Ectodermal cell (in vitro differentiated cells): ENCODE results near the gene GLB1L3.
"Not testable (repeated sequence)": the region's sequence is repeated elsewhere in the genome, so short reads cannot be mapped to it uniquely, and the experiment has no call there.

Experiments used
- H3K27ac ChIP-seq: 2 replicates; pipeline ENCODE4 v1.7.0; 2013; ENCODE audit warnings: mild to moderate bottlenecking, low read depth, low read length; ENCODE audit not compliant: insufficient read depth, poor library complexity, severe bottlenecking
- H3K27me3 ChIP-seq: 2 replicates; pipeline ENCODE4 v1.7.0; 2013; ENCODE audit warnings: mild to moderate bottlenecking, low read length; ENCODE audit not compliant: insufficient read depth, control insufficient read depth, poor library complexity, severe bottlenecking
- H3K36me3 ChIP-seq: one replicate; pipeline ENCODE4 v1.7.0; 2013; ENCODE audit warnings: low read length; ENCODE audit not compliant: control insufficient read depth, insufficient read depth
- H3K4me1 ChIP-seq: one replicate; pipeline ENCODE4 v1.7.0; 2013; ENCODE audit warnings: low read length; ENCODE audit not compliant: control insufficient read depth, insufficient read depth
- H3K4me3 ChIP-seq: 2 replicates; pipeline ENCODE4 v1.7.0; 2013; ENCODE audit warnings: low read depth, low read length, control low read depth; ENCODE audit not compliant: insufficient read depth
- H3K9me3 ChIP-seq: 2 replicates; pipeline ENCODE4 v1.7.0; 2013; ENCODE audit warnings: mild to moderate bottlenecking, low read length, moderate library complexity; ENCODE audit not compliant: control insufficient read depth
- WGBS, 2 experiments: methylation state at CpG; one replicate each; pipeline ENCODE4 v1.1.7; 2013; ENCODE audit warnings: missing lambda C conversion rate in 2 of 2; 5-methylcytosine and 5-hydroxymethylcytosine counted together

The GLB1L3 gene

DNA sequence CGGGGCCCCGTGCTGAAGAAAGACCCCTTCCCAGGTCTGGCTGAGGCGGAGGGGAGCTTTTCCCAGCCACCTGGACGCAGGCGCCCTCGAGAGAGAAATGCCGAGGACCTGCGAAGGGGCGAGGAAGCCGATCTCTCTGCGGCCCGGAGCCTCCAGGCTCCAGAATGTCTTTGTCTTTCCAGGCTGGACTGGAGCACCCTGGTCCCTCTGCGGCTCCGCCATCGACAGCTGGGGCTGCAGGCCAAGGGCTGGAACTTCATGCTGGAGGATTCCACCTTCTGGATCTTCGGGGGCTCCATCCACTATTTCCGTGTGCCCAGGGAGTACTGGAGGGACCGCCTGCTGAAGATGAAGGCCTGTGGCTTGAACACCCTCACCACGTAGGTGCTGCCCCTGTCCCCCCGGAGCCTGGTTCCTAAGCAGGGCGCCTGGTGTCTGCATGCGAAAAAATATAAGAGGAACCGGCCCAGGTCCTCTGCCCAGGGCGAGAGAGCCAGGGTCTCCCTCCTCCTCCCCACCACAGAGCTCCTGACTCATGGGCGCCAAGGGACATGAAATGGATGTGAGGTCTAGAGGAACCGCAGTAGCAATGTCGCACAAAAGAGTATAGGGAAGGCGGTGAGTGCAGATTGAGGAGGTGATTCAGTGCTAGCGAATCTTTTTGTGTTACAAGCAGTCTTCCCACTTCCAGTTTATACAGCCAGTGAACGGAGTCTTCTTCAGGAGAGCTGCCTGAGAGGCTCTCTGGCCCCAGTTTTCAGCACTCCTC, 66.6 kb downstream of the GLB1L3 start:
- WGBS, 2 experiments: 94% methylated on average over 30 of the region's 30 CpGs
- Histone ChIP-seq H3K4me3 (no peak overlapping the region), H3K4me1 (no peaks in the 10 kb centered on the region), H3K36me3 (no peaks in the 10 kb centered on the region), H3K27ac (no peak overlapping the region), H3K27me3 (no peaks in the 10 kb centered on the region), H3K9me3 (no peaks in the 10 kb centered on the region)

DNA sequence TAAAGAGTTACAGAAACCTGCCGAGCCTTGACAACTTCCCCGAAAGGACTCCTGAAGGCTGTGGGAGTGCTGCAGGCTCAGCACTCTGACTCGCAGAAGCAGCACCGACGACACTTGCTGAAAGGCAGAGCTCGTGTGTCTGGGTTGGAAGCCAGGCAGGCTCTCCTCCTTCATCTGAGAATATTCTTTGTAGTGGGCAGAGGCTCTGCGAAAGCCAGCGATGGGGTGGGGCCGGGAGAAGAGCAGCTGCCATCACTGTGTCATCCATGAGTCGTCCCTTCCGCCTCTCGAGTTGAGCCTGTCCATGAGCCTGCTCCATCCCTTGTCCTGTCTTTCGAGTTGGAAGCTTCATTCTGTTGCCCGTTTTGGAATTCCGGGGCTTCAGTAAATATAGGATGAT, 67.5 kb downstream of the GLB1L3 start:
- Histone ChIP-seq H3K4me1 (no peaks in the 10 kb centered on the region), H3K27ac (no peak overlapping the region), H3K4me3 (no peak overlapping the region), H3K27me3 (no peaks in the 10 kb centered on the region), H3K9me3 (no peaks in the 10 kb centered on the region), H3K36me3 (no peaks in the 10 kb centered on the region)
- 86 to 87% methylated on average over 15 of the region's 15 CpGs for WGBS, 2 experiments

DNA sequence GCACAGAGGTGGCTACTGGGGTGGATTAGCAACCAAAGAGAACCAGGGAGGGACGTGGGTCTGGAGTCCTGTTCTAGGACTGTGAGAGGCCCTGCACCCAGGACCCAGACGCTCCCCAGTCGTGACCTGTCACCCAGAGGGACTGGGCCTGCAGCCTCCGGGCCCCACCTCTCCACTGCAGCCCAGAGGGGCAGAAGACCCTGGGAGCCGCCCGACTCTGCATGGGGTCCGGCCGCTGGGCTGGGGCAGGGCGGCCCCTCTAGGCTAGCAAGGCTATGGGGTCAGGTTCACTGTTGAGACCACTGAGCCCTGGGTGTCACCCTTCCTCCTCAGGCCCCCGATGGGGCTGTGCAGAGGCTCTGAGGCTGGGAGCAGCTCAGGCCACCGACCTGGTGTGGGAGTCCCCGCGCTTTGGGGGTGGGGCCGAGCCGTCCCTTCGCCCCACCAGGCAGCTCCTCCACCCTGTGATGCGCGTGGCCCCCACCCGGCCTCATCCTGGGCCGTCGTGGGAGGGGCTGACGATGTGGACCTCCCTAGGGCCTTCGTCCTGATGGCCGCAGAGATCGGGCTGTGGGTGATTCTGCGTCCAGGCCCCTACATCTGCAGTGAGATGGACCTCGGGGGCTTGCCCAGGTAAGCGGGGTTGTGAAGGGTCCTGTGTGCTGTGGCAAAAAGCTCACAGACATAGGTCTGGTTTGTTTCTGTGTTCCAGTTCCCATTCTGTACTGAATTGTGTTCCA, 68.5 kb downstream of the GLB1L3 start:
- not testable (repeated sequence) for H3K4me1 ChIP-seq, H3K36me3 ChIP-seq, H3K27ac ChIP-seq, H3K27me3 ChIP-seq, H3K9me3 ChIP-seq, H3K4me3 ChIP-seq
- WGBS, 2 experiments: 87% methylated on average over 27 of the region's 28 CpGs

DNA sequence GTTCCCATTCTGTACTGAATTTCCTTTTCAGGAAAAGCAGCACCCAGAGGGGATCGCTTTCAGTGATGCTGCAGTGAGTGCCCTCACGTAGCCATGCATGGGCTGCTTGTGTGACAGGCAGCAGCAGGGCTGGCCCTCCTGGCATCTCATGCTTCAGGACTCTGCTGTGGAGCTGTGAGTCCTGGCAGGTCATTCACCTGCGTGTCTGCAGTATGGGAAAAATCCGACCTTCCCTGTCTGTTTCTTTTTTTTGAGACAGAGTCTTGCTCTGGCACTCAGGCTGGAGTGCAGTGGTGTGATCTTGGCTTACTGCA, 69.0 kb downstream of the GLB1L3 start:
- H3K9me3 ChIP-seq: no peaks in the 10 kb centered on the region
- H3K27me3 ChIP-seq: no peaks in the 10 kb centered on the region
- no peaks in the 10 kb centered on the region for H3K36me3 ChIP-seq
- no peaks in the 10 kb centered on the region for H3K4me1 ChIP-seq
- H3K4me3 ChIP-seq: no peak overlapping the region
- 91 to 92% methylated on average over 4 of the region's 4 CpGs for WGBS, 2 experiments
- H3K27ac ChIP-seq: no peak overlapping the region

DNA sequence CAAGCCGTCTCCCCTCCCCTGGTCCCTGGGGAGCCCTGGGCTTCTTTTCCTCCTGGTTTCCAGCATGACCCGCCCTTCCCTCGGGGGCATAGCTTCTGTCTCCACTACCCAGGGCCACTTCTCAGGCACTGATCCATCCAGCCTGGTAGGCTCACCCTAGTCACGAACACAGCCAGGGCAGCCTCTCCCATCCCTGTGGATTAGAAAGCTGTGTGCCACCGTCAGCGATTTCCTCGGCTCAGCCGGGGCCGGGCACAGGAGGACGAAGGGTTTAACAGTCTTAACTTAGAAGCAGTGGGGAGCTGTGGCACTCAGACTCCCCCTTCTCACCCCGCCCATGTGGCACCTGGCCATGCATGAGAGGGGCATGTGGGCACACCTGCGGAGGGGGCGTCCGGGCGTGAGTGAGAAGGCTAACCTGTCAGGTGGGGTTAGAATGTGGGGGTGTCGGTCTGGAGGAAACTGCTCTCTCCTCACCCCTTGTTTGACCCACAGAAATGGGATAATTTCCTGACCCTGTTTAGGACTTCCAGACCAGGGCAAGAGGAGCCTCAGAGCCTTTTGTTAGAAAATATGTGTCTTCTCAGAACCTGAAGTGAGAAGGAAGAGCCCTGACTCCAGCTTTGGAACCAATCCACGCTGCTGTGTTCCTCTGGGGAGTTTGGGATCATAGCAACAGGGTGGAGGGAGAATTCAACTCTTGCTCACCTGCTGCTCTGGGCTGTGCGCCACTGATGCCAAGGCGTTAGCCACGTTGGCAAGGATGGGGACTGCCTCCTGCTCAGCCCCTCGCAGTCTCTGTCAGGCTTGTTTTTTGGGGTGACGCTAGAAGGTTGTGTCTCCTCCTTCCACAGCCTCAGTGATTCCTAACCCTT, 70.2 kb downstream of the GLB1L3 start:
- H3K4me1 ChIP-seq: no peaks in the 10 kb centered on the region
- 91% methylated on average over 22 of the region's 22 CpGs for WGBS, 2 experiments

DNA sequence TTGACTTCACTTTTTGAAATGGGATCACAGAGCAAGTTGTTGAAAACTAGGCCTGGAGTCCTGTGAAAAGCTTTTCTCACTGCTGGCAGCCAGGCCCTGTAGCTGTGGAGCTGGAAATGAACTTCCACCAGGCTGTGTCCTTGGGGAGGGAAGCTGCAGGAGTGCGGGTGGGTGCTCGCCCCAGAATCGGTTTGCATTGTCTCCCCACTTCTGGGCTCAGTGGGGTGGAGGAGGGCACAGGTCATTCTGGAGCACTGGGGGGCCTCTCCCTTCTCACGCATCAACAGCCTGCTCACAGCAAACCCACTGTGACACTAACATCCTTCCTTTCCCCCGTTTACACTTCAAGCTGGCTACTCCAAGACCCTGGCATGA, 70.8 kb downstream of the GLB1L3 start:
- no peaks in the 10 kb centered on the region for H3K9me3 ChIP-seq
- H3K27me3 ChIP-seq: no peaks in the 10 kb centered on the region
- WGBS, 2 experiments: 87 to 89% methylated on average over 5 of the region's 5 CpGs
- H3K36me3 ChIP-seq: no peaks in the 10 kb centered on the region
- no peaks in the 10 kb centered on the region for H3K4me1 ChIP-seq
- H3K27ac ChIP-seq: no peak overlapping the region
- H3K4me3 ChIP-seq: no peak overlapping the region

More for the DNA sequence above, 70.2 kb downstream of the GLB1L3 start:
- H3K9me3 ChIP-seq: no peaks in the 10 kb centered on the region
- H3K36me3 ChIP-seq: no peaks in the 10 kb centered on the region
- no peaks in the 10 kb centered on the region for H3K27me3 ChIP-seq
- H3K4me3 ChIP-seq: no peak overlapping the region
- no peak overlapping the region for H3K27ac ChIP-seq

DNA sequence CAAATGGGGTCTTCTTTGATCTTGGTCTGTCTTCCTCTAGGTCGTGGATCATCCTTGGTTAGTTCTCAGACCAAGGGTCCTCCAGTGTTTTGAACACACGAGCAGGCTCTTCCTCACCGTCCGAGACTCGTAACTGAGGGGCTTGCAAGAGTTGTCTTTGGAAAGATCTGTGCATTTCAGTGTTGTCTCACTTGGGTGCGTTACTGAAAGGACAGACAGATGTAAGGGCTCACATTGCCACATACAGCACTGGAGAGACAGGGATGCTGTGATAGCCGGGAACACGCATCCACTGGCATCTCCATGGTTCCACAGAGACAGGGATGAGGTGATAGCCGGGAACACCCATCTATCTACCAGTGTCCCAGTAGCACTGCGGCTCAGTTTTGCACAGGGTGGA, 71.3 kb downstream of the GLB1L3 start:
- no peaks in the 10 kb centered on the region for H3K9me3 ChIP-seq
- no peaks in the 10 kb centered on the region for H3K27me3 ChIP-seq
- H3K4me1 ChIP-seq: no peaks in the 10 kb centered on the region
- H3K4me3 ChIP-seq: no peak overlapping the region
- no peaks in the 10 kb centered on the region for H3K36me3 ChIP-seq
- H3K27ac ChIP-seq: no peak overlapping the region
- 94 to 97% methylated on average over 10 of the region's 10 CpGs for WGBS, 2 experiments

DNA sequence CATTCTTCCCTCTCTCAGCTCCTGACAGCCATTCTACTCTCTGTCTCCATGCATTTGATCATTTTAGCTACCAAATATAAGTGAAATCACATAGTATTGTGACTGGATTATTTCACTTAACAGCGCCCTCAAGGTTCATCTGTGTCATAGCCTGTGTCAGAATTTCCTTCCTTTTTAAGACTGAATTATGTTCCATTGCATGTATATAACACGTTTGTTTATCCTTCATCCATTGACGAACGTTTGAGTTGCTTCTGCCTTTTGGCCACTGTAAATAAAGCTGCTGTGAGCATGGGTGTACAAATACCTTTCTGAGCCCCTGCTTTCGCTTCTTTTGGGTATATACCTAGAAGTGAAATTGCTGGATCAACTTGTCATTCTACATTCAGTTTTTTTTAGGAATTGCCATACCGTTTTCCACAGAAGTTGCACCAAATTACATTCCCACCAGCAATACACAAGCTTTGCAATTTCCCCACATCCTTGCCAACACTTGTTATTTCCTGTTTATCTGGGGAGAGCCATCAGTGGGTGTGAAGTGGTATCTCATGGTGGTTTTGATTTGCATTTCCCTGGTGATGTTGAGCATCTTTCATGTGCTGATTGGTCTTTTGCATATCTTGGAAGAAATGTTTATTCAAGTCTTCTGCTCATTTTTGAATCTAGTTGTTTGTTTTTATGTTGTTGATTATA, 73.1 kb downstream of the GLB1L3 start:
- WGBS, 2 experiments: 81 to 91% methylated on average over 6 of the region's 6 CpGs
- H3K4me1 ChIP-seq: no peaks in the 10 kb centered on the region
- H3K4me3 ChIP-seq: no peak overlapping the region
- H3K27ac ChIP-seq: no peak overlapping the region
- H3K9me3 ChIP-seq: no peaks in the 10 kb centered on the region
- H3K36me3 ChIP-seq: no peaks in the 10 kb centered on the region
- H3K27me3 ChIP-seq: no peaks in the 10 kb centered on the region

DNA sequence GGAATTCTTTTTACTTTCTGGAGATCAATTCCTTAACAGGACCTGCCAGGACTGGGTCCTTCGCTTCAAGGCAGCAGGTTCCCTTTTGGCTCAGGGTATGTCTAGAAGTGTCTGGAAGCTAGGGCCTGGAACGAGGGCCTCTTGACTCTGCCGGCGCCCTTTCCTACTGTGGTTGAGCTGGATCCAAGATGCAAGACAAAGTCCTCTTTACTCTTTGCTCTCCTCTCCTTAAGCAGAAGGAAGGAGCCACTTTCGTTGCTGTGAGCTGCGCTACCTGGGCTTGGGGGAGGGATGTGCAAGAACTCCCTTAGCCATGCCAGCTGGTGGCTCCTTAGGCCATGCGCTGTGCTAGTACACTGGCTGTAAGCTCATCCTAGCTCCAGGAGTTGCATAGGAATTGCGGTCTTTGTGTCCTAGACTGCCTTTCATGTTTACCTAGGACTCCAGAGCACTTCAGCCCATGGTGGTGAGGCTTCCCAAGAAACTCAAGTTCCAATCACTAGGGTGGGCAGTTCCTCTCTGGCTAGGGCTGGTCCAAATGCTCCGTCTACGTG, 73.7 kb downstream of the GLB1L3 start:
- H3K9me3 ChIP-seq: no peaks in the 10 kb centered on the region
- no peak overlapping the region for H3K27ac ChIP-seq

More for the DNA sequence above, 73.7 kb downstream of the GLB1L3 start:
- no peaks in the 10 kb centered on the region for H3K36me3 ChIP-seq
- H3K4me1 ChIP-seq: no peaks in the 10 kb centered on the region
- H3K27me3 ChIP-seq: no peaks in the 10 kb centered on the region
- WGBS, 2 experiments: 87 to 91% methylated on average over 10 of the region's 10 CpGs
- H3K4me3 ChIP-seq: no peak overlapping the region
